SK-N-MC (cell line): ENCODE measurements around the gene FAIM2.

Experiments used
- DNase-seq: peaks from one replicate; pipeline ENCODE4 v3.0.0-alpha.2; 2011; ENCODE audit warnings: low read depth, low spot score
- H3K27ac ChIP-seq: fragments of 200-600 bp; sonication (generic); 2 replicates; pipeline ENCODE4 v1.5.1; 2016; ENCODE audit warnings: mixed run types
- H3K36me3 ChIP-seq: fragments of 200-600 bp; sonication (generic); 2 replicates; pipeline ENCODE4 v1.6.1; 2017; ENCODE audit warnings: antibody characterized with exemption, low read length, mixed read lengths; ENCODE audit not compliant: insufficient read depth
- H3K4me3 ChIP-seq: fragments of 200-600 bp; sonication (generic); 2 replicates; pipeline ENCODE4 v1.5.1; 2016
- H3K9ac ChIP-seq: fragments of 200-600 bp; sonication (generic); 2 replicates; pipeline ENCODE4 v1.8.0; 2017; ENCODE audit warnings: mixed run types, mixed read lengths; ENCODE audit not compliant: insufficient read length
- H3K9me3 ChIP-seq: fragments of 200-600 bp; sonication (generic); 2 replicates; pipeline ENCODE4 v1.6.1; 2017; ENCODE audit warnings: low read depth, mild to moderate bottlenecking, antibody characterized with exemption, low read length, moderate library complexity, mixed read lengths
- EZH2 ChIP-seq: fragments of 200-600 bp; sonication (generic); IDR thresholded peaks from one replicate; pipeline ENCODE4 v1.6.1; 2017; ENCODE audit warnings: antibody characterized with exemption
- FOXP2 ChIP-seq: optimal IDR thresholded peaks from 2 replicates; pipeline ENCODE3; 2011; ENCODE audit warnings: mild to moderate bottlenecking, moderate library complexity; ENCODE audit not compliant: insufficient read depth; ENCODE audit errors: extremely low read length, control extremely low read depth
- POLR2AphosphoS5 ChIP-seq: IDR thresholded peaks from 2 replicates; pipeline ENCODE4 v1.6.1; 2012; ENCODE audit warnings: mild to moderate bottlenecking, low read depth, low read length, borderline replicate concordance

FAIM2 gene

GRCh38 chr12:49903700-49904423 is at the start of gene FAIM2:
Gene FAIM2 (minus strand): TSS chr12:49903900. CDS start chr12:49903792, 108 bp downstream.
- H3K36me3 ChIP-seq = no peaks in the 10 kb centered on the region
- H3K9ac ChIP-seq = no peak within 1 kb of the TSS
- DNase-seq = no peak
- TF ChIP-seq POLR2AphosphoS5 = no peak
- TF ChIP-seq FOXP2 = no peak
- no peak for TF ChIP-seq EZH2
- H3K9me3 ChIP-seq = no peaks in the 10 kb centered on the region
- no peak within 1 kb of the TSS for H3K4me3 ChIP-seq
- H3K27ac ChIP-seq = no peak within 1 kb of the TSS

- Histone ChIP-seq H3K9me3 (no peaks in the 10 kb centered on the region), H3K4me3 (no peak overlapping the region), H3K27ac (no peak overlapping the region), H3K9ac (no peak overlapping the region), H3K36me3 (no peaks in the 10 kb centered on the region)
- DNase-seq = no peak
- TF ChIP-seq EZH2 (no peak), POLR2AphosphoS5 (no peak), FOXP2 (no peak)
These were observed 49.5 kb upstream of the FAIM2 start for GRCh38 chr12:49953151-49953550.

DNA sequence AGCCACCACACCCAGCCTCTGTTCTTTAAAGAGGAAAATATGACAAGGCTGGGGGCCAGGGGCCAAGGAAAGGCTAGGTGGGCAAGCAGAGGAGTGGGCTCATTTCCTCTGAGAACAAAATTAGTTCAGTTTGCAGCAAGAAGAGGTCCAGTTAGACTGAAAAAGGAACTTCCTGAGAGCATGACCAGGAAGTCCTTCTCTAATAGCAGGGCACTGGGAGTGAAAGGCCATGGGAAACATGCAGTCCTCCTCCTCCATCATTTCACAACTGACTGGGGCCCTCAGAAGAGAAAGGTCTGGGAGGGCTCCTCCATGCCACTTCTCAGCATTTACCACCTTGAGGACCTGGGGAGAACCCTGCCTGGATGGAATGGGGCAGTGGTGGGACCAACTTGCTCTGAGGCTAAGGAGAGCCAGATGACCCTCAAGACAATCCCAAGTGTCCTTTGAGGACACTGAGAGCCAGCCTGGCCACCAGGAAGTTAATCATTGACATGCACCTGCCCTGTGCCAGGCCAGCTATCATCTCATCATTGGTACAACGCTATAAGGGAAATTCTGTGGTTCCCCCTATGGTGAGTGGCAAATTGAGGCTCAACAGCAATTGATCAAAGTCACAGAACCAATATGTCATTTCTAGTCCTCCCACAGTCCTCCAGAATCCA is 48.8 kb upstream of the FAIM2 start:
- H3K9me3 ChIP-seq = no peaks in the 10 kb centered on the region
- no peak for TF ChIP-seq EZH2
- no peak for TF ChIP-seq FOXP2
- TF ChIP-seq POLR2AphosphoS5 = no peak
- no peak overlapping the region for H3K4me3 ChIP-seq
- no peak overlapping the region for H3K9ac ChIP-seq
- H3K36me3 ChIP-seq = no peaks in the 10 kb centered on the region
- DNase-seq = no peak
- H3K27ac ChIP-seq = no peak overlapping the region

- Histone ChIP-seq H3K9ac (no peak overlapping the region), H3K36me3 (no peaks in the 10 kb centered on the region), H3K4me3 (no peak overlapping the region), H3K27ac (no peak overlapping the region), H3K9me3 (no peaks in the 10 kb centered on the region)
- TF ChIP-seq POLR2AphosphoS5 (no peak), FOXP2 (no peak), EZH2 (no peak)
- no peak for DNase-seq
These were observed 47.9 kb upstream of the FAIM2 start for GRCh38 chr12:49951411-49952240.

DNA sequence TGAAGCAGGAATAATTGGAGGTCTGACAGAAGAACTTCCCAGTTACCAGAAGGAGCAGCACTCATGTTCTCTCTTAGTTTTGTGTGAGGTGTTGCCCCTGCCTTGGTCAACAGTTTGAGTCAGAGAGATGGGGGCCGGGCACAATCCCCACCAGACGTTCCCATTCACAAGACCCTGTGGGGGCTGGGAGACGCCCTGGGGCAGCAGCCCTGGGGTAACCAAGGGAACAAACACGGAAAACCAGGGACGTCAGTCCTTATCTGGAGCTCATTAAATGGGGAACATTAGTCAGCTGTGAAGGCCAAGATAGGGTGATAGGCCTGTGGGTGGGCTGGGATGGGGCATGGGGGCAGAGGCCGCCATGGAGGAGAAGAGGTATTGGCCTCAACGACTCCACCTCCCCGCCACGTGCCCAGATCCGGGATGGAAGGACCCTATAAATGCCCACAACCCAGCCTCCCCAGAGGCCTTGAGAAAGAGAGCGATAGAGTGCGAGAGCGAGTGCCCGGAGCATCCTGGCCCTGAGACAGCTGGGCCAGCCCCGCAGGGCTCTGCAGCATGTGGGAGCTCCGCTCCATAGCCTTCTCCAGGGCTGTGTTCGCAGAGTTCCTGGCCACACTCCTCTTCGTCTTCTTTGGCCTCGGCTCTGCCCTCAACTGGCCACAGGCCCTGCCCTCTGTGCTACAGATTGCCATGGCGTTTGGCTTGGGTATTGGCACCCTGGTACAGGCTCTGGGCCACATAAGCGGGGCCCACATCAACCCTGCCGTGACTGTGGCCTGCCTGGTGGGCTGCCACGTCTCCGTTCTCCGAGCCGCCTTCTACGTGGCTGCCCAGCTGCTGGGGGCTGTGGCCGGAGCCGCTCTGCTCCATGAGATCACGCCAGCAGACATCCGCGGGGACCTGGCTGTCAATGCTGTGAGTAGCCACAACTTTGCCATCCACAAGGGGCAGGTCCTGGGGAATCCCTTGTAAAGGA is 46.9 kb upstream of the FAIM2 start, which contains the start of gene AQP2:
TSS of gene AQP2 (plus strand) at position 465 of the 979 bp plus-strand sequence. CDS start at position 559, 94 bp downstream.
- no peak for DNase-seq
- Histone ChIP-seq H3K27ac (no peak within 1 kb of the TSS), H3K9ac (no peak within 1 kb of the TSS), H3K9me3 (no peaks in the 10 kb centered on the region), H3K36me3 (no peaks in the 10 kb centered on the region), H3K4me3 (no peak within 1 kb of the TSS)
- TF ChIP-seq POLR2AphosphoS5 = no peak
- no peak for TF ChIP-seq FOXP2
- no peak for TF ChIP-seq EZH2

DNA sequence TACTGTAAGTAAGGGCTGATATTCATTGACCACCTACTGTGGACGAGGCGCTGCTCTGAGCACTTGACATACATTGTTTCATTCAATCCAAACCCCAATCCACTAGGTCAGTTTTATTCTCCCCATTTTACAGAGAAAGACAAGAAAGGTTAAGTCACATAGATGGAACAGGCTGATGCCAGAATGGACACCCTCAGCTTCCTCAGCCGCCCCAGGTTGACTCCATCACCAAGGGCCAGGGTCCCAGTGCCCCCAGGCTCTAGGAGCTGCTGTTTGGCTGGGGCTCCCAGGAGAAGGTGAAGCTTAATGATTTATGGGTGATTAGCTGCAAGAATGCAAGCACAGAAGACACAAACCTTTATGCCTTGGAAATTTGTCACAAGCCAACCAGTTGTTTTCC is 46.2 kb upstream of the FAIM2 start:
- Histone ChIP-seq H3K9me3 (no peaks in the 10 kb centered on the region), H3K4me3 (no peak overlapping the region), H3K36me3 (no peaks in the 10 kb centered on the region), H3K27ac (no peak overlapping the region), H3K9ac (no peak overlapping the region)
- TF ChIP-seq EZH2 (no peak), FOXP2 (no peak), POLR2AphosphoS5 (no peak)
- DNase-seq = no peak
